GM12875 (cell line): ENCODE data around the gene MUCL3.
A peak's percentile ranks its signal among the peaks of the same experiment; 100 is the strongest.

ENCODE experiments used
- H3K4me3 ChIP-seq: one replicate; pipeline ENCODE4 v1.5.1; 2011; ENCODE audit warnings: low read depth, low read length, control low read depth
- CTCF ChIP-seq: IDR thresholded peaks from 2 replicates; pipeline ENCODE4 v1.5.1; 2011; ENCODE audit warnings: low read depth, mild to moderate bottlenecking, control low read depth, inconsistent platforms, low read length, moderate library complexity, borderline replicate concordance; ENCODE audit not compliant: insufficient read depth

The MUCL3 gene

GRCh38 chr6:30954631-30955366, 14.0 kb downstream of the MUCL3 start:
- no peak for TF ChIP-seq CTCF
- peak overlapping the region; percentile 45 for H3K4me3 ChIP-seq

GRCh38 chr6:30955367-30956042, 14.7 kb downstream of the MUCL3 start:
- H3K4me3 ChIP-seq = peak overlapping the region; percentile 45
- TF ChIP-seq CTCF = no peak

- no peak overlapping the region for H3K4me3 ChIP-seq
- TF ChIP-seq CTCF = no peak
Measured at GRCh38 chr6:30957716-30958115, 16.9 kb downstream of the MUCL3 start.

- H3K4me3 ChIP-seq = no peak overlapping the region
- TF ChIP-seq CTCF = no peak
Measured at GRCh38 chr6:30960907-30961673, 20.3 kb downstream of the MUCL3 start.

- no peak for TF ChIP-seq CTCF
- no peak overlapping the region for H3K4me3 ChIP-seq
Measured at GRCh38 chr6:30962716-30963115, 21.9 kb downstream of the MUCL3 start.

- H3K4me3 ChIP-seq = no peak overlapping the region
- no peak for TF ChIP-seq CTCF
Measured at GRCh38 chr6:30963641-30964040, 22.9 kb downstream of the MUCL3 start.
